GM12865 (cell line): ENCODE results near the gene TUSC2.

Experiments used
- DNase-seq: peaks from one replicate; pipeline ENCODE4 v3.0.0; 2010; ENCODE audit warnings: low read depth
- H3K4me3 ChIP-seq: 2 replicates; pipeline ENCODE4 v1.5.1; 2011; ENCODE audit warnings: mild to moderate bottlenecking, low read depth, low read length, control low read depth
- TF ChIP-seq, protein P1 (sequence below): IDR thresholded peaks from 2 replicates; pipeline ENCODE4 v1.5.1; 2011; ENCODE audit warnings: low read length, control low read depth, low read depth, inconsistent platforms; ENCODE audit not compliant: insufficient read depth; ENCODE audit errors: missing control alignments

TUSC2 gene

DNA sequence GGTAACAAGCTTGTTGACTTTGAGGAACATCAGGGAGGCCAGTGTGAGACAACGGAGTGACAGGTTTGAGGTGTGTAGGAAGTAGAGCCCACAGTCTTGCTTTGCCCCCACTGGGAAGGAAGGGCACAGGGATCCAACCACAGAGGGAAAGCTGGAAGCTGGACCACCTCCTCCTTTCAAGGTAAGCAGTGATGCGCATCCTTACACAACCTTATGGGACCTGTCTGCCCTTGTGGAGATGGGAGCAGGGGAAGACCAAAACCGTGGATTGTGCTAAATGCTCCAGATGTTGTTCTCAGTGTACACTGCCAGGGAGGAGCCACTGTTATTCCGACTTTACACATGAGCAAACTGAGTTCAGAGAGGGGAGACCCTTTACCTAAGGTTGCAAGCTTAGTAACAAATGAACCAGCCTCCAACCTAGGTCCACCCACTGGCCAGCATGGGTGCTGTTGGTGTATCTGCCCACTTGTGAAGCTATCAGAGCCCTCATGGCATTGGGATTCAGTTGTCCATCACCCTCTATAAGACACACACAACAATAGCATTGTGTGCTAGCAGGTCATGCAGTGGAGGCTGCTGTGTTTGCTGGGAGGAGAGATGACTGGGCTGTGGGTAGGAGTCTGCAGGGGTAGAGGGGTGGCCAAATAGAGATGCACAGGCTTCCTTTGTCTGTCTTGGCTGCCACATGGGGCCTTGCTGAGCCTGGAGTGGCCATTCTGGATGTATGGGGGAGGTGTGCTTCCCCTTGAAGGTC is 49.7 kb downstream of the TUSC2 start:
- TF ChIP-seq, protein P1, sequence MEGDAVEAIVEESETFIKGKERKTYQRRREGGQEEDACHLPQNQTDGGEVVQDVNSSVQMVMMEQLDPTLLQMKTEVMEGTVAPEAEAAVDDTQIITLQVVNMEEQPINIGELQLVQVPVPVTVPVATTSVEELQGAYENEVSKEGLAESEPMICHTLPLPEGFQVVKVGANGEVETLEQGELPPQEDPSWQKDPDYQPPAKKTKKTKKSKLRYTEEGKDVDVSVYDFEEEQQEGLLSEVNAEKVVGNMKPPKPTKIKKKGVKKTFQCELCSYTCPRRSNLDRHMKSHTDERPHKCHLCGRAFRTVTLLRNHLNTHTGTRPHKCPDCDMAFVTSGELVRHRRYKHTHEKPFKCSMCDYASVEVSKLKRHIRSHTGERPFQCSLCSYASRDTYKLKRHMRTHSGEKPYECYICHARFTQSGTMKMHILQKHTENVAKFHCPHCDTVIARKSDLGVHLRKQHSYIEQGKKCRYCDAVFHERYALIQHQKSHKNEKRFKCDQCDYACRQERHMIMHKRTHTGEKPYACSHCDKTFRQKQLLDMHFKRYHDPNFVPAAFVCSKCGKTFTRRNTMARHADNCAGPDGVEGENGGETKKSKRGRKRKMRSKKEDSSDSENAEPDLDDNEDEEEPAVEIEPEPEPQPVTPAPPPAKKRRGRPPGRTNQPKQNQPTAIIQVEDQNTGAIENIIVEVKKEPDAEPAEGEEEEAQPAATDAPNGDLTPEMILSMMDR, result no peak
- DNase-seq, result no peak

DNA sequence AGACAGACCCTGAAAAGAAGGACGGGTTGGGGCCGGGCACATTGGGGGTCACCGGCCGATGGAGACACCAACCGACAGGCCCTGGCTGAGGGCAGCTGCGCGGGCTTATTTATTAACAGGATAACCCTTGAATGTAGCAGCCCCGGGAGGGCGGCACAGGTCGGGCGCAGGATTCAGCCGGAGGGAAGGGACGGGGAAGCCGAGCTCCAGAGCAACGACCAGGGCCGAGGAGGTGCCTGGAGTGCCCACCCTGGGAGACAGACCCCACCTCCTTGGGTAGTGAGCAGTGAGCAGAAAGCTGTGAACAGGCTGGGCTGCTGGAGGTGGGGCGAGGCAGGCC is 51.3 kb downstream of the TUSC2 start:
- no peak overlapping the region for H3K4me3 ChIP-seq
- DNase-seq, result no peak

More for the DNA sequence above, 49.7 kb downstream of the TUSC2 start:
- H3K4me3 ChIP-seq, result no peak overlapping the region

DNA sequence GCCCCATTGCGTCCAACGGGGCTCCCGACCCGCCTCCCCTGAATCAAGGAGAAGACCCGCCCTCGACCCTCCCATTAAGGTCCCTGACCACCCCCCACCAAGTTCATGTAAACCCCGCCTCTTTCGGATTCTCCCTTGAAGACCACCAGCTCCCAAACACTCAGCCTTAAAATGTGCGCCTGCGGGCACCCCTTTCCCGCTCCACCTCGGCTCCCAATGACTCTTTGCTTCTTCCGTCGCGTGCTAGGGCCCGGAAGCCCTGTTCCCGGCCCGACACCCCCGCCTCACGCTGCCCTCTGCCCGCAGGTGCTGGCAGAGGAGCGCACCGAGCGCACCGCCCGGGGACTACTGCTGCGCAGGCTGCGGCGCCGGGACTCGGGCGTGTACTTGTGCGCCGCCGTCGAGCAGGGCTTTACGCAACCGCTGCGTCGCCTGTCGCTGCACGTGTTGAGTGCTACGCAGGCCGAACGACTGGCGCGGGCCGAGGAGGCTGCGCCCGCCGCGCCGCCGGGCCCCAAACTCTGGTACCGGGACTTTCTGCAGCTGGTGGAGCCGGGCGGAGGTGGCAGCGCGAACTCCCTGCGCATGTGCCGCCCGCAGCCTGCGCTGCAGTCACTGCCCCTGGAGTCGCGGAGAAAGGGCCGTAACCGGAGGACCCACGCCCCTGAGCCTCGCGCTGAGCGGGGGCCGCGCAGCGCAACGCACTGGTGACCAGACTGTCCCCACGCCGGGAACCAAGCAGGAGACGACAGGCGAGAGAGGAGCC is 51.8 kb downstream of the TUSC2 start:
- no peak overlapping the region for H3K4me3 ChIP-seq
- TF ChIP-seq, protein P1, result no peak
- no peak for DNase-seq

More for the DNA sequence above, 51.3 kb downstream of the TUSC2 start:
- TF ChIP-seq, protein P1, result no peak

DNA sequence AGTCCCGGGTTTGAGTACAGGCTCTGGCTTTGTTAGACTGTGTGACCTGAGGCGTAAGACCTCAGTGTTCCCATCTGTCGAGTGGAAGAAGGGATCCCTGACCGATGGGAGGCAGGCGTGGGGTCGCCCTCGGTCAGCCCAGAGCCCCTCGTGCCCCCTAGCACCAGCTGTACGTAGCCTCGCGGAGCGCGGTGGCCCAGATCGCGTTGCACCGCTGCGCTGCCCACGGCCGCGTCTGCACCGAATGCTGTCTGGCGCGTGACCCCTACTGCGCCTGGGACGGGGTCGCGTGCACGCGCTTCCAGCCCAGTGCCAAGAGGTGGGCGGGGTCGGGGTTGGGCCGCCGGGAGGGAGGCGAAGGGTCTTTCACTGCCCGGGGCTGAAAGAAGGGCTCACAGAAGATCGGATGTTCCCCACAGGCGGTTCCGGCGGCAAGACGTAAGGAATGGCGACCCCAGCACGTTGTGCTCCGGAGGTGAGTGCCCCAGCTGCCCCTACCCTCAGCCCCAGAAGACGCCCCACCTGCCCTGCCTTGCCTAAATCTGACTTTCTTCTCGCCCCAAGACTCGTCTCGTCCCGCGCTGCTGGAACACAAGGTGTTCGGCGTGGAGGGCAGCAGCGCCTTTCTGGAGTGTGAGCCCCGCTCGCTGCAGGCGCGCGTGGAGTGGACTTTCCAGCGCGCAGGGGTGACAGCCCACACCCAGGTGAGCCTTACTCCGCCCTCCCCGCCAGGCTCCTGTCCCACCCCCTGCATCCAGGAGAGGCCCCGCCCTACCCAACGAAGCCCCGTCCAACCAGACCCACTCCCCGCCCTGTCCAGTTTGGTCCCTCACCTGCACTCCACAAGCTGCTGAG is 52.7 kb downstream of the TUSC2 start:
- no peak for DNase-seq
- TF ChIP-seq, protein P1, result no peak
- H3K4me3 ChIP-seq, result no peak overlapping the region
